Frontal cortex (tissue), 4 donors: ENCODE measurements around the gene NKPD1. TPM values are rescaled to one million over a fixed set of nuclear protein-coding genes. Genes with fewer than 3 reads are reported as not detected.
"Not testable (repeated sequence)": the region's sequence is repeated elsewhere in the genome, so short reads cannot be mapped to it uniquely, and the experiment has no call there.

Source experiments
- DNase-seq, 2 donors: peaks; one replicate each; pipeline ENCODE4 v3.0.0; 2012; ENCODE audit warnings: low spot score in 2 of 2
- FAIRE-seq: peaks from 2 replicates; lab custom pipeline; 2012; peaks lifted over from hg19 to GRCh38; lab: Jason Lieb, UNC
- total RNA-seq: library from RNA; depleted of rRNA; stranded (reverse); fragments of >200 nt; gene quantifications from one replicate; pipeline ENCODE4 v1.2.3, GENCODE V29; 2014
- donor health status: control.
- donor health status: control.
- donor health status: control.

The NKPD1 gene
- total RNA-seq, 1 donor from 2014 or later: 1.2 TPM

- DNase-seq: no peak
Observed at GRCh38 chr19:45124021-45124420, 36.8 kb downstream of the NKPD1 start.

GRCh38 chr19:45123440-45123850 lies 37.3 kb downstream of the NKPD1 start:
- no peak for DNase-seq
- no peak for FAIRE-seq

More at GRCh38 chr19:45124021-45124420, 36.8 kb downstream of the NKPD1 start:
- no peak for FAIRE-seq

- no peak for FAIRE-seq
Observed at GRCh38 chr19:45122832-45123231, 38.0 kb downstream of the NKPD1 start.

GRCh38 chr19:45121827-45122345 lies 38.9 kb downstream of the NKPD1 start:
- FAIRE-seq (no peak), DNase-seq (no peak)

More at GRCh38 chr19:45122832-45123231, 38.0 kb downstream of the NKPD1 start:
- DNase-seq: no peak

- FAIRE-seq (no peak), DNase-seq (no peak)
Observed at GRCh38 chr19:45119582-45119981, 41.2 kb downstream of the NKPD1 start.

DNA sequence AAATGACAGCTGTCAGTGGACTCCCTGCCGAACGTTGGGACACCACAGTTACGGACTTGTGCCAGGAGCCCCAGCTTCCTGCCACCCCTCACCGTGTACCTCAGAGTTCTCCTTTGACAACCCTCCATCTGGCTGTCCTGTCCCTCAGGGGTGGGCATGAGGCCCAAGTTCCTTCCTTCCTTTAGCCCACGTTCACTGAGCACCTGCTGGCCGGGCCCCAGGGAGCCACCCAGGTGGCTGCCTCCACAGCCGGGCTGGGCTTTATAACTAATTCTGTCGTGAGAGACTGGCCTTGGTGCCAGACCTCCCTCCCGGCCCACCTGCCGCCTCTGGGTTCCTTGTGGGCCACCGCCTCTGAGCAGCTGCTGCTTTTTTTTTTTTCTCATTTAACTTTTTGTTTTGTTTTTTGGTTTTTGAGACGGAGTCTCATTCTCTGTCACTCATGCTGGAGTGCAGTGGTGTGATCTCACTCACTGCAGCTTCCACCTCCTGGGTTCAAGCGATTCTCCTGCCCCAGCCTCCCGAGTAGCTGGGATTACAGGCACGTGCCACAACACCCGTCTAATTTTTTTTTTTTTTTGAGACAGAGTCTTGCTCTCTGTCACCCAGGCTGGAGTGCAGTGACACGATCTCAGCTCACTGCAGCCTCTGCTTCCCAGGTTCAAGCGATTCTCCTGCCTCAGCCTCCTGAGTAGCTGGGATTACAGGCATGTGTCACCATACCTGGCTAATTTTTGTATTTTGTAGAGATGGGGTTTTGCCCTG lies 42.0 kb downstream of the NKPD1 start:
- not testable (repeated sequence) for FAIRE-seq, DNase-seq

DNA sequence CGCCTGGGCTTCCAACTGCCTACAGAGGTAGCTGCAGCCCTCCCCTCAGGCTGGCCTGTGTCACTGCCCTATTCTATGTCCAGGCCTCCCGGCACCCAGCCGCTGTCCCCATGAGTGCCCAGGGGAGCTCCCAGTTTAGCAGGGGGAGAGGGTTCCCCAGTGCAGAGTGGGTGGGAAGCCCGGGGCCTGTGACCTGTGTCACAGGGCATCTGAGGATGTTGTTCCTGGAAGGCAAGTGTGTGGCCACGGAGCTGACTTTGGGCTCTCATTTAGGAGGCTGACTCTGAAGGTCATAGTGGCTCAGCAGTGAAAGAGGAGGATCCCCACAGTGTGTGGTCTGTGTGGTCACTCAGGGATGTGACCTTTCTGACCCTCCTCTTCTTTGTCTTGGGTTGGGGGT lies 42.7 kb downstream of the NKPD1 start:
- no peak for FAIRE-seq
- DNase-seq: no peak

DNA sequence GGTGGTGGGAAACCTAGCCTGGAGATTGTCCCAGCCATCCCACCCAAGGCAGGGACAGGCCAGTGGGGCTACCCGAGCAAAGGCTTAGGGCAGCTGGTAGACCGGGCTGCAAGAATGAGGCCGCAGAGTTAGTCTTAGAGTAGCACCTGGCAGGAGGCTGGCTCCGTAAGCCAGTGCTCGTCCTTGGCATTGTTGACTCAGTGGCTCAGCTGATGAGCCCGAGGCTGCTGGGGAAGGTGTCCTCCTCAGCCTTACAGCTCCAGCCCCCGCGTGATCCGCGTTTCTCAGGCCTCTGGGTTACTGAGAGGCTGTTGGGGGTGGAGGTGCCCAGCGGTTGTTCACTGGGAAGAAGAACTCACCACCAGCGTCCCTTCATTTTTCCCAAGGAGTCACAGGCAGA lies 43.1 kb downstream of the NKPD1 start:
- FAIRE-seq: no peak
- DNase-seq: no peak

- DNase-seq: no peak
- FAIRE-seq: no peak
Observed at GRCh38 chr19:45117167-45117594, 43.6 kb downstream of the NKPD1 start.

DNA sequence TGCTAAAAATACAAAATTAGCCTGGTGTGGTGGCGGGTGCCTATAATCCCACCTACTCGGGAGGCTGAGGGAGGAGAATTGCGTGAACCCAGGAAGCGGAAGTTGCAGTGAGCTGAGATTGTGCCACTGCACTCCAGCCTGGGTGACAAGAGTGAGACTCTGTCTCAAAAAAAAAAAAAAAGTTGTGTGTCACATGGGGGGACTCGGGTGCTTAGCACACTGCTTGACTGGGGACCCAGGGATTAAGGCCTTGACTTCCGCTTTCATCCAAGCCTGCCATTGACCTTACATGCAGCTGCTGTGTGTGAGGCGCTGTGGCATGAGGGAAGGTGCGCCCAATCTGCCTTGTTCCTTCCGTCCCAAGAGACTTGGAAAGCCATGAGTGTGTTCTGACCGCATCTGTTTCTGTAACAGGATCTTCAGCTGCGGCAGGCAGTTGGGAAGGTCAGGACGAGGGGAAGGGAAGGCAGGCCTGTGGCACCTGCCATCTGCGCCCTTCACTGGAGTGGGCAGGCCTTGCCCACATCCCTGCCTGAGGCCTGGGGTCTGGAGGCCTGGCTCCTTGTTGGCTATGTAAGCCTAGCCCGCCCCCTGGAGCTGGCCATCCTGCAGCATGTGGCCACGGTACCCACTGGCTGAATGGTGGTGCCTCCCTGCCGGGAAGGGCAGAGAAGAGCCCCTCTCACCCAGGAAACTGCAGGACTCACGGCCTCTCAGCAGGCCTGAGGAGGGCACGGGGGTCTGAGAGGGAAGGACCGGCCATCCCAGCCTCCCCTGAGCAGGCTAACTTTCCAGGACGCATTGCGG lies 44.8 kb downstream of the NKPD1 start:
- FAIRE-seq (no peak), DNase-seq (no peak)

GRCh38 chr19:45114116-45114515 lies 46.7 kb downstream of the NKPD1 start:
- FAIRE-seq: no peak
- no peak for DNase-seq

DNA sequence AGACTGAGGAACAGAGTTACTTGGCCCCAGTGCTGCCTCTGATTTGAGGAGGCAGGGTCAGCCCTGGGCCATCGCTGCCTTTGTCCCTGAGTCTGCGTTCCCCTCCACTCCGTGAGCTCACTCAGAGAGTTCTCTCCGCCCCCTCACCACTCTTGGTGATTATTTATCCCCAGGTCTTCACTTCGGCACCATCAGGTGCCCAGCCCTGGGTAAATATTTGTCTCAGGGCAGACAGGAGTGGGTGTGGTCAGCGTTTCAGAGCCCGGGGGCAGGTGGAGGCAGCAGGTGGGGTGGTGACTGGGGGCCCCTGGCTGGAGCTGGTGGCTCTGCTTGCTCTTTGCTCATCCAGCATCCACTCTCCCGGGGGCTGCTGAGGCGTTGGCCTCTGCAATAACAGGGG lies 47.2 kb downstream of the NKPD1 start:
- no peak for FAIRE-seq
- no peak for DNase-seq

DNA sequence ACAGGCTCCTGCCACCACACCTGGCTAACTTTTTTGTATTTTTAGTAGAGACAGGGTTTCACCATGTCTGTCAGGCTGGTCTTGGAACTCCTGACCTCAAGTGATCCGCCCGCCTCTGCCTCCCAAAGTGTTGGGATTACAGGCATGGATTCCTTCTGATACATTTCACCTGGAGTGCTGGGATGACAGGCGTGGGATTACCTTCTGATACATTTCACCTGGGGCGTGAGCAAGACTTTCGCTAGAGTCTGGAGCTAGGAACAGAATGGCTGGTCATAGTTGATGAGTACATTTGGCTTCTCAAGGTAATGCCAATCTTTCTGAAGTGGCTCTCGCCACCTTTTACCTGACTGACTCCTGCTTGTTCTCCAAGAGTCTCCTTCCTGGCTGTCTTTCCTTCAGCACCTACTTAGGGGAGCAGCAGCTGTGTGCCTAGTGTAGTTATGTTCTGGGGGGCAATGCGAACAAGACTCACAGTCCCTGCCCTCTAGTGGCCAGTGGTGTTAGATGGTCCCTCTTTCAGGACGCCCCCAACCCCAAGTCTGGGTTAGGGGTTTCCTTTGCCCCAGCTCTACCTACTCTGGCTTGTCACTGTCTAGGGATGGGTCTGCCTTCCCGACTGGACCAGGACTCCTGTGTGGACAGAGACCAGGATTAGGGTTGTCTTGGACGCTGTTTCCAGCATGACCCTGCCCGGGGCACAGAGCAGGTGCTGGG lies 48.5 kb downstream of the NKPD1 start:
- FAIRE-seq: no peak
- no peak for DNase-seq

Other genes starting within 250 kb of the NKPD1 start
- 2.9 TPM for gene APOC1, start 246.4 kb downstream of the NKPD1 start, total RNA-seq
- not detected for gene APOC4, start 218.7 kb downstream of the NKPD1 start, total RNA-seq
- gene APOC2, start 214.9 kb downstream of the NKPD1 start, total RNA-seq: 0.41 TPM
- gene CLPTM1, start 205.6 kb downstream of the NKPD1 start, total RNA-seq: 35.1 TPM
- gene RELB, start 159.5 kb downstream of the NKPD1 start, total RNA-seq: 0.41 TPM
- gene CLASRP, start 121.9 kb downstream of the NKPD1 start, total RNA-seq: 5.3 TPM
- gene ZNF296, start 84.5 kb downstream of the NKPD1 start, total RNA-seq: under 0.01 TPM
- gene GEMIN7, start 81.7 kb downstream of the NKPD1 start, total RNA-seq: 11.8 TPM
- gene PPP1R37, start 67.8 kb downstream of the NKPD1 start, total RNA-seq: 24.1 TPM
- 2.9 TPM for gene TRAPPC6A, start 17.3 kb upstream of the NKPD1 start, total RNA-seq
- gene BLOC1S3, start 17.8 kb upstream of the NKPD1 start, total RNA-seq: 3.3 TPM
- gene EXOC3L2, start 84.4 kb upstream of the NKPD1 start, total RNA-seq: not detected
- 32.6 TPM for gene MARK4, start 90.3 kb upstream of the NKPD1 start, total RNA-seq
- gene CKM, start 161.9 kb upstream of the NKPD1 start, total RNA-seq: not detected
- 0.41 TPM for gene KLC3, start 179.8 kb upstream of the NKPD1 start, total RNA-seq
- 14.3 TPM for gene ERCC2, start 209.6 kb upstream of the NKPD1 start, total RNA-seq
- under 0.01 TPM for gene PPP1R13L, start 244.1 kb upstream of the NKPD1 start, total RNA-seq
- gene POLR1G, start 245.7 kb upstream of the NKPD1 start, total RNA-seq: 3.7 TPM